ENCODE results near the gene SMCR8. TPM values are rescaled to one million over a fixed set of nuclear protein-coding genes. Genes with fewer than 3 reads are reported as not detected.
"Not testable (repeated sequence)": the region's sequence is repeated elsewhere in the genome, so short reads cannot be mapped to it uniquely, and the experiment has no call there.

Gene SMCR8
- total RNA-seq, 1 donor from 2014 or later, result 9.9 TPM

DNA sequence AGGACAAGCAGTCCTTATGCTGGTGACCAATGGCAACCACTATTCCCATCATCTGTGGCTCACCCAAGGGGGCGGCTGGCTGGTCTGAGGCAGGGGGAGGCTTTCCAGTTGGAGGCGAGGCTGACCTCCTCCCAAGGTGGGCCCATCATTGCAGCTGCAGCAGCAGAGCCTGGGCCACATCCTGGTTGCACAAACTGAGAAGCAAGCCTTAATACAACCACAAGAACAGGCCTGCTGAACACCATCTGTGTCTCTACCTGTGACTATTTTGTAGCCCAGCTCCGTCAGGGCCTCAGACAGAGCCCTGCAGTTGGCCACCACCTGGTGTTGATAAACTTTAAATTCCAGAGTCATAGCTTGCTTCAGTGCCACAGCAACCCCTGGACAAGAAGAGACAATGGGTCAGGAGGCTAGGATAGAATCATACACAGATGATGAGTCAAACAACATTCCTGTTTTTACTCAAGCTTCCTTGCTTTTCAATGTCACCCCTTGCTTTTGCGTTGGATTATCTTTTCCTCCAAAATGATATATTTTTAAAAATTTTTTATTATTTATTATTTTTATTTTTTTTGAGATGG, 17.9 kb downstream of the SMCR8 start:
- DNase-seq (ENCODE audit: low spot score), result no peak
- intact Hi-C loops (cut with DNase I), result no loop called here

DNA sequence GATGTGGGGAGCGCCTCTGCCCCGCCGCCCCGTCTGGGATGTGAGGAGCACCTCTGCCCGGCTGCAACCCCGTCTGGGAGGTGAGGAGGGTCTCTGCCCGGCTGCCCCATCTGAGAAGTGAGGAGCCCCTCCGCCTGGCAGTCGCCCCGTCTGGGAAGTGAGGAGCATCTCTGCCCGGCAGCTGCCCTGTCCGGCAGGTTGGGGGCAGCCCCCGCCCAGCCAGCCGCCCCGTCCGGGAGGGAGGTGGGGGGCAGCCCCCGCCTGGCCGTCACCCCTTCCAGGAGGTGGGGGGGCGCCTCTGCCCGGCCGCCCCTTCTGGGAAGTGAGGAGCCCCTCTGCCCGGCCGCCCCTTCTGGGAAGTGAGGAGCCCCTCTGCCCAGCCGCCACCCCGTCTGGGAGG, 23.1 kb downstream of the SMCR8 start:
- intact Hi-C loops (cut with DNase I); DNase-seq (ENCODE audit: low spot score): not testable (repeated sequence)

- DNase-seq (ENCODE audit: low spot score), result no peak
- intact Hi-C loops (cut with DNase I), result no loop called here
These were observed 24.8 kb downstream of the SMCR8 start for GRCh38 chr17:18339933-18340332.

GRCh38 chr17:18344021-18344420, 28.9 kb downstream of the SMCR8 start:
- intact Hi-C loops (cut with DNase I), result no loop called here
- DNase-seq (ENCODE audit: low spot score), result no peak

DNA sequence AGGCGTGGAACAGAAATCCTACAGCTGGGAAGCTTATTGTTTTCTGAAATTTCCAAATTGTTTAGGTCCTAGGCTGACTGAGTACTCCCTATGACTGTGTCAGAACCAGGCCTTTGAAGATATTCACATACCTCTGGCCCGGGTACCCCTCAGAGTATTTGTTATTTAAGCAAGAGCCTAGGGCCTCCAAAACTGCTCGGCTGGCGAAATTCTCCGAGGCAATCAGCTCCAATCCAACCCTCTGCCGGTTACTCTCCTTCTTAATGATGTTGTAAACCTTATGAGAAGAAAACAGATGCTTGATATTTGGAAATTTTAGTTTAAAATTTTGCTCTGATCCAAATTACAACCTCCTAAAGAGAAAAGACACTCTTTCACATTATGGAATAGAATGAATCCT, 38.4 kb downstream of the SMCR8 start:
- intact Hi-C loops (cut with DNase I), result no loop called here
- no peak for DNase-seq (ENCODE audit: low spot score)

DNA sequence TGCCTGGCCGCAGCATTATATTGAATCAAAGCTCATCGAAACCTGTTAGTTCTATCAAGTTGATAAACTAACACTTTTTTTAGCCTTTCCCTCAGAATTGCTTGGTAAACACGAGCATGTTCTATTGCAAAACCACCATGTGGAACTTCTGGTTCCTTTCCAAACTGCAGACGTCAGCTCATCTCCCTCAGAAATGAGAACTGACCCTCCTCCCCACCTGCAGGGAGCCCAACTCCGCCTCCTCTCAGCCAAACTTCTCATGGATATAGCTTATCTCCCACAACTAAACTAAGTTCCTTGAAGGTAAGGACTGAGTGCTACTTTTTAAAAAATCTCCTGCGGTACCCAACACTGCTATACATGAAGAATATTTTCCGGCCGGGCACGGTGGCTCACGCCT, 41.5 kb downstream of the SMCR8 start:
- intact Hi-C loops (cut with DNase I), result no loop called here
- no peak for DNase-seq (ENCODE audit: low spot score)

DNA sequence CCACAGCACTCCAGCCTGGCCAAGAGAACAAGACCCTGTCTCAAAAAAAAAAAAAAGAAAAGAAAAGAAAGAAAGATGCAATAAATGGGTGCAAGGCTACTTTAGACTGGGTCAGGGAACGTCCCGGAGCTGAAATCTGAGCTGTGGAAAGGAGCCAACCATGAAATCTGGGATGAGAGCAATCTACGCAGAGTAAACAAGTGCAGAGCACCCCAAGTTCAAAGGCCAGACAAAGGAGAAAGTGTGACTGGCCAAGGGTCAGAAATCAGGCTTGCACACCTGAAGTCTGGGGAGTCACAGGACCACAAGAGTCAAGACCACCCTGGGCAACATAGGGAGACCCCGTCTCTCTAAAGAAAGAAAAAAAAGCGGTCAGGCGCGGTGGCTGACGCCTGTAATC, 45.4 kb downstream of the SMCR8 start:
- intact Hi-C loops (cut with DNase I), result loop anchor here (5.0 kb wide), 1 partner anchor 43 kb away; the partner anchor contains the start of gene SMCR8
- DNase-seq (ENCODE audit: low spot score), result no peak

- DNase-seq (ENCODE audit: low spot score), result no peak
- intact Hi-C loops (cut with DNase I), result loop anchor here (5.0 kb wide), 1 partner anchor 45 kb away; the partner anchor contains the start of gene SMCR8
These were observed 47.0 kb downstream of the SMCR8 start for GRCh38 chr17:18361837-18362697.

DNA sequence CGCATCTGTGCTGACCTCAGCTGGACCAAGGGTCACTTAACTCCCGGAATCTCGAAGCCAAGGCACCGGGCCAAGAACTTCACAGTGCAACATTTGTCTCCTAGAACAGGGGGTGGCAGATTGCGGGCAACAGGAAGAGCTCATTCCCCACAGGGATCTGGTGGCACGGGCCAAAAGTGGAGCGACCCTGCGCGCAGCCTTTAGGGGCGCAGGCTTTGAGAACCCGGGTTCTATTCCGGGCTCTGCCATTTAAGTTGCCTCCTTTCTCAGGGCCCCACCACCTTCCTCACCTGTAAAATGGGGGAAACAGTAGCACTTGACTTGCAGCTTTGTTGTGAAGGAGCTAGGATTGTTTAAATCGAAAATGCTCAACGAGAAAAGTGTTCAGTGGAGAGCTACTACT, 47.6 kb downstream of the SMCR8 start:
- no peak for DNase-seq (ENCODE audit: low spot score)
- intact Hi-C loops (cut with DNase I), result loop anchor here (5.0 kb wide), 1 partner anchor 45 kb away; the partner anchor contains the start of gene SMCR8

DNA sequence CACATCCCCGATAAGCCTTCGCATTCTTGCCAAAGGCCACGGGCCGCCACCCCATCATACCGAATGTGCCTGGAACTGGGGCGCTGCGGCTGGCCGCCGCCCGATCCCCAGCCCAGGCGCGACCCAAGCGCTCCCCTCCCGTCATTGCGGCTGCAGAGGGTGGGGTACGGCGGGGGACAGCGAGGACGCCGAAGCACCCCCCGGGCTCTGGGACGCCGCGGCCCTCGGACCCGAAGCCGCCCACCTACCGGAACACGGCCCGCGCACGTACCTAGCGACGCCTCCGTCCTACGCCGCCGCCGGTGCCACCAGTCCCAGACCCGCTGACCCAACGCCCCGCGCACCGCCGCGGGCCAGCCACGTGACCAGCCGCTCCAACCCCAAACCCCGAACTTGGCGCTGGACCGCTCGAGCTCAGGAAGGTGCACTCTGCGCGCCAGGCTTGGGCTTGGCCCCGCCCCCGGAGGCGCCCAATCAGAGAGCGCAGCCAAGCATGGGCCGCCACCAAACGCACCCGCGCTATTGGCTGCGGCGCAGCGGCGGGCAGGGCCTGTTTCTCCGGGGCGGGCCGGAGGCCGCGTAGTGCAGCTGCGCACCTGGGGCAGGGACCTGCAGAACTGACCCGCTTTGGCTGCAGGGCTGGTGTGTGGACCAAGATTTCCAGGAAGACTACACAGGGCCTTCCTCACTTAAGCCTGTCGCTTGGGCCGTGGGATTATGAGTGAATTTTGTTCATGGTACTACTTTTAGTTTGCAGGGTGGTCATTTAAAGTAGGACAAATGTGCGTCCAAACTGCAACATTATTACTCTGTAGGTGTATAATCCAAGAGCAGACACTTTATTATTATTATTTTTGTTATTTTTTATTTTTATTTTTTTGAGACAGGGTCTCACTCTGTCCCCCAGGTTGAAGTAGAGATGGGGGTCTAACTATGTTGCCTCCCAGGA, 48.3 kb downstream of the SMCR8 start, which contains the start of gene SHMT1:
SHMT1 (minus strand) TSS at position 450 of the 949 bp plus-strand sequence. CDS start 7,569 bp downstream, outside the sequence.
- intact Hi-C loops (cut with DNase I), result loop anchor here (5.0 kb wide), 1 partner anchor 46 kb away; the partner anchor contains the start of gene SMCR8

GRCh38 chr17:18364166-18364565, 49.1 kb downstream of the SMCR8 start:
- DNase-seq (ENCODE audit: low spot score), result no peak
- intact Hi-C loops (cut with DNase I), result loop anchor here (5.0 kb wide), 1 partner anchor 47 kb away; the partner anchor contains the start of gene SMCR8

More for the DNA sequence above, 48.3 kb downstream of the SMCR8 start, which contains the start of gene SHMT1:
- peak; percentile 96 for DNase-seq (ENCODE audit: low spot score)

DNA sequence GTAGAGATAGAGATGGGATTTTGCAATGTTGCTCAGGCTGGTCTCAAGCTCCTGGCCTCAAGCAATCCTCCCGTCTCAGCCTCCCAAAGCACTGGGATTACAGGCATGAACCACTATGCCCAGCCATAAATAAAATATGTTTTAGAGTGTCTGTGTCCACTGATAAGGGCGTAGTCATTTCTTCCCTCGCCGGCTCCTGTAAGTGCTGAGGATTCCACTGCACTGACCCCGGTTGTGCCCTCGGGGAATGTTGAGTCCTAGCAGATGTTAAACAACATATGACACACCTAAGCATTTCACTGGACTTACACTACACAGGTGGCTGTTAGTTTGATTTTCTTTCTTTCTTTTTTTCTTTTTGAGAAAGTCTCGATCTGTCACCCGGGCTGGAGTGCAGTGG, 53.9 kb downstream of the SMCR8 start:
- no peak for DNase-seq (ENCODE audit: low spot score)
- intact Hi-C loops (cut with DNase I), result no loop called here

DNA sequence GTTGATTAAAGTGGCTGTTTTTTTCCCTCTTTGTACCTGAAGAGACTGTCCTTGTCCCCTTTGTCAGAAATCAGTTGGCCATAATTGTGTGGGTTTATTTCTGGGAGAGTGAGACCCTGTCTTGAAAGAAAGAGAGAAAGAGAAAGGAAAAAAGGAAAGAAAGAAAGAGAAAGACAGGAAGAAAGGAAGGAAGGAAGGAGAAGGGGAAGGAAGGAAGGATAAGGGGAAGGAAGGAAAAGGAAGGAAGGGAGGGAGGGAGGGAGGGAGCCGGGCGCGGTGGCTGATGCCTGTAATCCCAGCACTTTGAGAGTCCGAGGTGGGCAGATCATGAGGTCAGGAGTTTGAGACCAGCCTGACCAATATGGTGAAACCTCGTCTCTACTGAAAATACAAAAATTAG, 55.7 kb downstream of the SMCR8 start:
- no peak for DNase-seq (ENCODE audit: low spot score)
- intact Hi-C loops (cut with DNase I), result no loop called here

- intact Hi-C loops (cut with DNase I), result no loop called here
- no peak for DNase-seq (ENCODE audit: low spot score)
These were observed 56.4 kb downstream of the SMCR8 start for GRCh38 chr17:18371455-18371854.

GRCh38 chr17:18373181-18373580, 58.1 kb downstream of the SMCR8 start:
- DNase-seq (ENCODE audit: low spot score); intact Hi-C loops (cut with DNase I): not testable (repeated sequence)

GRCh38 chr17:18374216-18374615, 59.1 kb downstream of the SMCR8 start:
- intact Hi-C loops (cut with DNase I), result no loop called here
- DNase-seq (ENCODE audit: low spot score), result no peak
